Measurements from ENCODE around the gene FFAR3. TPM values are rescaled to one million over a fixed set of nuclear protein-coding genes. Genes with fewer than 3 reads are reported as not detected.

FFAR3 gene
- total and polyA plus RNA-seq, 9 of the 15 experiments (the other 6 are each of a cell fraction or from before 2014, with no cell fraction given) = not detected

DNA sequence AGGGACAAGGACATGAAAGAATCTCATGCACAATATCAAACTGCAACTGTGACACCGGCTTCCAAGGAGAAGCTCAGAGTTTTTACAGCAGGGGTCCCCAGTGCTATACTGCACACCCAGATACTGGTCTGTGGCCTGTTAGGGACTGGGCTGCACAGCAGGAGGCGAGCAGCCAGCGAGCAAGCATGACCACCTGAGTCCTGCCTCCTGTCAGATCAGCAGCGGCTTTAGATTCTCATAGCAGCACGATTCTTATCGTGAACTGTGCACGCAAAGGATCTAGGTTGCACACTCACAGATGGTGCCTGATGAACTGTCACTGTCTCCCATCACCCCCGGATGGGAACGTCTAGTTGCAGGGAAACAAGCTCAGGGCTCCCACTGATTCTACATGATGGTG is 42.4 kb upstream of the FFAR3 start (continued):
- TF ChIP-seq, protein P1, sequence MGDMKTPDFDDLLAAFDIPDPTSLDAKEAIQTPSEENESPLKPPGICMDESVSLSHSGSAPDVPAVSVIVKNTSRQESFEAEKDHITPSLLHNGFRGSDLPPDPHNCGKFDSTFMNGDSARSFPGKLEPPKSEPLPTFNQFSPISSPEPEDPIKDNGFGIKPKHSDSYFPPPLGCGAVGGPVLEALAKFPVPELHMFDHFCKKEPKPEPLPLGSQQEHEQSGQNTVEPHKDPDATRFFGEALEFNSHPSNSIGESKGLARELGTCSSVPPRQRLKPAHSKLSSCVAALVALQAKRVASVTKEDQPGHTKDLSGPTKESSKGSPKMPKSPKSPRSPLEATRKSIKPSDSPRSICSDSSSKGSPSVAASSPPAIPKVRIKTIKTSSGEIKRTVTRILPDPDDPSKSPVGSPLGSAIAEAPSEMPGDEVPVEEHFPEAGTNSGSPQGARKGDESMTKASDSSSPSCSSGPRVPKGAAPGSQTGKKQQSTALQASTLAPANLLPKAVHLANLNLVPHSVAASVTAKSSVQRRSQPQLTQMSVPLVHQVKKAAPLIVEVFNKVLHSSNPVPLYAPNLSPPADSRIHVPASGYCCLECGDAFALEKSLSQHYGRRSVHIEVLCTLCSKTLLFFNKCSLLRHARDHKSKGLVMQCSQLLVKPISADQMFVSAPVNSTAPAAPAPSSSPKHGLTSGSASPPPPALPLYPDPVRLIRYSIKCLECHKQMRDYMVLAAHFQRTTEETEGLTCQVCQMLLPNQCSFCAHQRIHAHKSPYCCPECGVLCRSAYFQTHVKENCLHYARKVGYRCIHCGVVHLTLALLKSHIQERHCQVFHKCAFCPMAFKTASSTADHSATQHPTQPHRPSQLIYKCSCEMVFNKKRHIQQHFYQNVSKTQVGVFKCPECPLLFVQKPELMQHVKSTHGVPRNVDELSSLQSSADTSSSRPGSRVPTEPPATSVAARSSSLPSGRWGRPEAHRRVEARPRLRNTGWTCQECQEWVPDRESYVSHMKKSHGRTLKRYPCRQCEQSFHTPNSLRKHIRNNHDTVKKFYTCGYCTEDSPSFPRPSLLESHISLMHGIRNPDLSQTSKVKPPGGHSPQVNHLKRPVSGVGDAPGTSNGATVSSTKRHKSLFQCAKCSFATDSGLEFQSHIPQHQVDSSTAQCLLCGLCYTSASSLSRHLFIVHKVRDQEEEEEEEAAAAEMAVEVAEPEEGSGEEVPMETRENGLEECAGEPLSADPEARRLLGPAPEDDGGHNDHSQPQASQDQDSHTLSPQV (IDR thresholded peaks at IDR 0.05) = peak; percentile 47
- TF ChIP-seq ZNF24 (IDR thresholded peaks at IDR 0.05) (no peak), ZNF354B (CRISPR knock-in tag; IDR thresholded peaks at IDR 0.05) (no peak), CTBP1 (IDR thresholded peaks at IDR 0.05; ENCODE audit: borderline replicate concordance) (peak; percentile 79; the same call in 1 of the 2 replicates), ZC3H8 (IDR thresholded peaks at IDR 0.05) (no peak), ZNF347 (CRISPR knock-in tag; IDR thresholded peaks at IDR 0.05; ENCODE audit: low read depth) (no peak), GATAD2B (IDR thresholded peaks at IDR 0.05; ENCODE audit: borderline replicate concordance) (no peak), CXXC5 (CRISPR knock-in tag; IDR thresholded peaks at IDR 0.05) (peak; percentile 64; the same call in 1 of the 2 replicates), ARID1B (IDR thresholded peaks at IDR 0.05) (peak; percentile 43), MED1 (CRISPR knock-in tag; IDR thresholded peaks at IDR 0.05; ENCODE audit: borderline replicate concordance) (no peak), RBM17 (IDR thresholded peaks at IDR 0.05; ENCODE audit: borderline replicate concordance, low read depth, low read length) (no peak)
- TF ChIP-seq, protein P2, sequence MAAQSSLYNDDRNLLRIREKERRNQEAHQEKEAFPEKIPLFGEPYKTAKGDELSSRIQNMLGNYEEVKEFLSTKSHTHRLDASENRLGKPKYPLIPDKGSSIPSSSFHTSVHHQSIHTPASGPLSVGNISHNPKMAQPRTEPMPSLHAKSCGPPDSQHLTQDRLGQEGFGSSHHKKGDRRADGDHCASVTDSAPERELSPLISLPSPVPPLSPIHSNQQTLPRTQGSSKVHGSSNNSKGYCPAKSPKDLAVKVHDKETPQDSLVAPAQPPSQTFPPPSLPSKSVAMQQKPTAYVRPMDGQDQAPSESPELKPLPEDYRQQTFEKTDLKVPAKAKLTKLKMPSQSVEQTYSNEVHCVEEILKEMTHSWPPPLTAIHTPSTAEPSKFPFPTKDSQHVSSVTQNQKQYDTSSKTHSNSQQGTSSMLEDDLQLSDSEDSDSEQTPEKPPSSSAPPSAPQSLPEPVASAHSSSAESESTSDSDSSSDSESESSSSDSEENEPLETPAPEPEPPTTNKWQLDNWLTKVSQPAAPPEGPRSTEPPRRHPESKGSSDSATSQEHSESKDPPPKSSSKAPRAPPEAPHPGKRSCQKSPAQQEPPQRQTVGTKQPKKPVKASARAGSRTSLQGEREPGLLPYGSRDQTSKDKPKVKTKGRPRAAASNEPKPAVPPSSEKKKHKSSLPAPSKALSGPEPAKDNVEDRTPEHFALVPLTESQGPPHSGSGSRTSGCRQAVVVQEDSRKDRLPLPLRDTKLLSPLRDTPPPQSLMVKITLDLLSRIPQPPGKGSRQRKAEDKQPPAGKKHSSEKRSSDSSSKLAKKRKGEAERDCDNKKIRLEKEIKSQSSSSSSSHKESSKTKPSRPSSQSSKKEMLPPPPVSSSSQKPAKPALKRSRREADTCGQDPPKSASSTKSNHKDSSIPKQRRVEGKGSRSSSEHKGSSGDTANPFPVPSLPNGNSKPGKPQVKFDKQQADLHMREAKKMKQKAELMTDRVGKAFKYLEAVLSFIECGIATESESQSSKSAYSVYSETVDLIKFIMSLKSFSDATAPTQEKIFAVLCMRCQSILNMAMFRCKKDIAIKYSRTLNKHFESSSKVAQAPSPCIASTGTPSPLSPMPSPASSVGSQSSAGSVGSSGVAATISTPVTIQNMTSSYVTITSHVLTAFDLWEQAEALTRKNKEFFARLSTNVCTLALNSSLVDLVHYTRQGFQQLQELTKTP (IDR thresholded peaks at IDR 0.05; ENCODE audit: low read depth in 1 of 2, partially characterized antibody in 2 of 2) = no peak
- TF ChIP-seq, protein P3, sequence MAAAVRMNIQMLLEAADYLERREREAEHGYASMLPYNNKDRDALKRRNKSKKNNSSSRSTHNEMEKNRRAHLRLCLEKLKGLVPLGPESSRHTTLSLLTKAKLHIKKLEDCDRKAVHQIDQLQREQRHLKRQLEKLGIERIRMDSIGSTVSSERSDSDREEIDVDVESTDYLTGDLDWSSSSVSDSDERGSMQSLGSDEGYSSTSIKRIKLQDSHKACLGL (CRISPR knock-in tag; IDR thresholded peaks at IDR 0.05; ENCODE audit: borderline replicate concordance, poor library complexity, severe bottlenecking) = no peak
- TF ChIP-seq, protein P4, sequence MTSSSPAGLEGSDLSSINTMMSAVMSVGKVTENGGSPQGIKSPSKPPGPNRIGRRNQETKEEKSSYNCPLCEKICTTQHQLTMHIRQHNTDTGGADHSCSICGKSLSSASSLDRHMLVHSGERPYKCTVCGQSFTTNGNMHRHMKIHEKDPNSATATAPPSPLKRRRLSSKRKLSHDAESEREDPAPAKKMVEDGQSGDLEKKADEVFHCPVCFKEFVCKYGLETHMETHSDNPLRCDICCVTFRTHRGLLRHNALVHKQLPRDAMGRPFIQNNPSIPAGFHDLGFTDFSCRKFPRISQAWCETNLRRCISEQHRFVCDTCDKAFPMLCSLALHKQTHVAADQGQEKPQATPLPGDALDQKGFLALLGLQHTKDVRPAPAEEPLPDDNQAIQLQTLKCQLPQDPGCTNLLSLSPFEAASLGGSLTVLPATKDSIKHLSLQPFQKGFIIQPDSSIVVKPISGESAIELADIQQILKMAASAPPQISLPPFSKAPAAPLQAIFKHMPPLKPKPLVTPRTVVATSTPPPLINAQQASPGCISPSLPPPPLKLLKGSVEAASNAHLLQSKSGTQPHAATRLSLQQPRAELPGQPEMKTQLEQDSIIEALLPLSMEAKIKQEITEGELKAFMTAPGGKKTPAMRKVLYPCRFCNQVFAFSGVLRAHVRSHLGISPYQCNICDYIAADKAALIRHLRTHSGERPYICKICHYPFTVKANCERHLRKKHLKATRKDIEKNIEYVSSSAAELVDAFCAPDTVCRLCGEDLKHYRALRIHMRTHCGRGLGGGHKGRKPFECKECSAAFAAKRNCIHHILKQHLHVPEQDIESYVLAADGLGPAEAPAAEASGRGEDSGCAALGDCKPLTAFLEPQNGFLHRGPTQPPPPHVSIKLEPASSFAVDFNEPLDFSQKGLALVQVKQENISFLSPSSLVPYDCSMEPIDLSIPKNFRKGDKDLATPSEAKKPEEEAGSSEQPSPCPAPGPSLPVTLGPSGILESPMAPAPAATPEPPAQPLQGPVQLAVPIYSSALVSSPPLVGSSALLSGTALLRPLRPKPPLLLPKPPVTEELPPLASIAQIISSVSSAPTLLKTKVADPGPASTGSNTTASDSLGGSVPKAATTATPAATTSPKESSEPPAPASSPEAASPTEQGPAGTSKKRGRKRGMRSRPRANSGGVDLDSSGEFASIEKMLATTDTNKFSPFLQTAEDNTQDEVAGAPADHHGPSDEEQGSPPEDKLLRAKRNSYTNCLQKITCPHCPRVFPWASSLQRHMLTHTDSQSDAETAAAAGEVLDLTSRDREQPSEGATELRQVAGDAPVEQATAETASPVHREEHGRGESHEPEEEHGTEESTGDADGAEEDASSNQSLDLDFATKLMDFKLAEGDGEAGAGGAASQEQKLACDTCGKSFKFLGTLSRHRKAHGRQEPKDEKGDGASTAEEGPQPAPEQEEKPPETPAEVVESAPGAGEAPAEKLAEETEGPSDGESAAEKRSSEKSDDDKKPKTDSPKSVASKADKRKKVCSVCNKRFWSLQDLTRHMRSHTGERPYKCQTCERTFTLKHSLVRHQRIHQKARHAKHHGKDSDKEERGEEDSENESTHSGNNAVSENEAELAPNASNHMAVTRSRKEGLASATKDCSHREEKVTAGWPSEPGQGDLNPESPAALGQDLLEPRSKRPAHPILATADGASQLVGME (CRISPR knock-in tag; IDR thresholded peaks at IDR 0.05) = no peak
